ENCODE data around the gene SMYD5. TPM values are rescaled to one million over a fixed set of nuclear protein-coding genes. Genes with fewer than 3 reads are reported as not detected.

The SMYD5 gene
- total RNA-seq, 1 experiment from 2014 or later: 54.5 TPM

- BruUV-seq (replicated peaks): TSS peak; percentile 13
- POLR2A ChIA-PET (ENCODE audit: low non-redundant PET): no interaction called here
These were observed 11.7 kb downstream of the SMYD5 start for GRCh38 chr2:73225513-73226360.

GRCh38 chr2:73227086-73227485 is 13.0 kb downstream of the SMYD5 start:
- H3K36me3 ChIP-seq (ENCODE audit: insufficient read depth, low read length, poor library complexity, severe bottlenecking): peaks cover 12% of the 10 kb centered on the region
- intact Hi-C loops (cut with micrococcal nuclease; ENCODE audit: unreplicated experiment): no loop called here
- no peak overlapping the region for H3K4me3 ChIP-seq (ENCODE audit: low read depth, low read length, poor library complexity, severe bottlenecking)
- H3K9me3 ChIP-seq (ENCODE audit: low read depth, low read length, poor library complexity, severe bottlenecking): no peaks in the 10 kb centered on the region
- no TSS peak for BruUV-seq (replicated peaks)
- TF ChIP-seq EZH2 (IDR thresholded peaks at IDR 0.05; ENCODE audit: borderline replicate concordance, low read depth, low read length, poor library complexity, severe bottlenecking): no peak
- TF ChIP-seq, protein P1, sequence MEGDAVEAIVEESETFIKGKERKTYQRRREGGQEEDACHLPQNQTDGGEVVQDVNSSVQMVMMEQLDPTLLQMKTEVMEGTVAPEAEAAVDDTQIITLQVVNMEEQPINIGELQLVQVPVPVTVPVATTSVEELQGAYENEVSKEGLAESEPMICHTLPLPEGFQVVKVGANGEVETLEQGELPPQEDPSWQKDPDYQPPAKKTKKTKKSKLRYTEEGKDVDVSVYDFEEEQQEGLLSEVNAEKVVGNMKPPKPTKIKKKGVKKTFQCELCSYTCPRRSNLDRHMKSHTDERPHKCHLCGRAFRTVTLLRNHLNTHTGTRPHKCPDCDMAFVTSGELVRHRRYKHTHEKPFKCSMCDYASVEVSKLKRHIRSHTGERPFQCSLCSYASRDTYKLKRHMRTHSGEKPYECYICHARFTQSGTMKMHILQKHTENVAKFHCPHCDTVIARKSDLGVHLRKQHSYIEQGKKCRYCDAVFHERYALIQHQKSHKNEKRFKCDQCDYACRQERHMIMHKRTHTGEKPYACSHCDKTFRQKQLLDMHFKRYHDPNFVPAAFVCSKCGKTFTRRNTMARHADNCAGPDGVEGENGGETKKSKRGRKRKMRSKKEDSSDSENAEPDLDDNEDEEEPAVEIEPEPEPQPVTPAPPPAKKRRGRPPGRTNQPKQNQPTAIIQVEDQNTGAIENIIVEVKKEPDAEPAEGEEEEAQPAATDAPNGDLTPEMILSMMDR (conservative IDR thresholded peaks at IDR 0.05; ENCODE audit: low read depth, low read length): no peak
- no peak overlapping the region for H3K27ac ChIP-seq (ENCODE audit: low read depth, low read length, poor library complexity, severe bottlenecking)
- H3K27me3 ChIP-seq (replicated peaks; ENCODE audit: insufficient read depth, low read depth, low read length, poor library complexity): no peaks in the 10 kb centered on the region
- CTCF ChIA-PET: no interaction called here
- POLR2A ChIA-PET (ENCODE audit: low non-redundant PET): no interaction called here
- H3K4me1 ChIP-seq (ENCODE audit: insufficient read depth, low read length, poor library complexity, severe bottlenecking): no peaks in the 10 kb centered on the region
- DNase-seq (ENCODE audit: low spot score): no peak

More at GRCh38 chr2:73225513-73226360, 11.7 kb downstream of the SMYD5 start:
- Histone ChIP-seq H3K27ac (ENCODE audit: low read depth, low read length, poor library complexity, severe bottlenecking) (no peak overlapping the region), H3K36me3 (ENCODE audit: insufficient read depth, low read length, poor library complexity, severe bottlenecking) (peaks cover 26% of the 10 kb centered on the region), H3K4me1 (ENCODE audit: insufficient read depth, low read length, poor library complexity, severe bottlenecking) (no peaks in the 10 kb centered on the region), H3K4me3 (ENCODE audit: low read depth, low read length, poor library complexity, severe bottlenecking) (no peak overlapping the region), H3K27me3 (replicated peaks; ENCODE audit: insufficient read depth, low read depth, low read length, poor library complexity) (no peaks in the 10 kb centered on the region), H3K9me3 (ENCODE audit: low read depth, low read length, poor library complexity, severe bottlenecking) (no peaks in the 10 kb centered on the region)
- DNase-seq (ENCODE audit: low spot score): no peak
- CTCF ChIA-PET: no interaction called here
- TF ChIP-seq, protein P1 (conservative IDR thresholded peaks at IDR 0.05; ENCODE audit: low read depth, low read length): no peak
- no peak for TF ChIP-seq EZH2 (IDR thresholded peaks at IDR 0.05; ENCODE audit: borderline replicate concordance, low read depth, low read length, poor library complexity, severe bottlenecking)
- intact Hi-C loops (cut with micrococcal nuclease; ENCODE audit: unreplicated experiment): no loop called here

DNA sequence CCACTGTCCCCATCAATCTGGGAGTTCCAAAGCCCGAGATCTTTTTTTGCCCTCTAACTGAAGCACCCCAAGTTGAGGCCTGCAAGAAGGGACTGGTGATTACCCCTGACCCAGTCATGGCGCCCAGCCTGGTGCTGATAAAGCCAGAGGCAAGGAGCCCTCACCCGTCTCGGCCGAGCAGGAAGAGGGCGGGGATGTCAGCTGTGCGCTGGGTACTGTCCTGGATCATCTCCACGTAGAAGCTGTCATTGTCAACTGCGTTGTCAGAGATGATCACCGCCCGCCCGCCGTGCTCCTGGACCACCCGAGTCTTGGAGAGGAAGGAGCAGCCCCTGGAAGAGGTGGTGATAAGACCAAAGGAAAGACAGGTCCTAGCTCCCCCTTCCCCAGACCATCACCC is 14.6 kb downstream of the SMYD5 start:
- H3K9me3 ChIP-seq (ENCODE audit: low read depth, low read length, poor library complexity, severe bottlenecking): no peaks in the 10 kb centered on the region
- no TSS peak for BruUV-seq (replicated peaks)
- no peak for DNase-seq (ENCODE audit: low spot score)
- no peaks in the 10 kb centered on the region for H3K27me3 ChIP-seq (replicated peaks; ENCODE audit: insufficient read depth, low read depth, low read length, poor library complexity)
- H3K36me3 ChIP-seq (ENCODE audit: insufficient read depth, low read length, poor library complexity, severe bottlenecking): peaks cover 8% of the 10 kb centered on the region
- H3K4me1 ChIP-seq (ENCODE audit: insufficient read depth, low read length, poor library complexity, severe bottlenecking): no peaks in the 10 kb centered on the region
- TF ChIP-seq, protein P1 (conservative IDR thresholded peaks at IDR 0.05; ENCODE audit: low read depth, low read length): no peak
- TF ChIP-seq EZH2 (IDR thresholded peaks at IDR 0.05; ENCODE audit: borderline replicate concordance, low read depth, low read length, poor library complexity, severe bottlenecking): no peak
- H3K27ac ChIP-seq (ENCODE audit: low read depth, low read length, poor library complexity, severe bottlenecking): no peak overlapping the region
- POLR2A ChIA-PET (ENCODE audit: low non-redundant PET): interaction anchor here (0.7 kb wide), 1 partner anchor 17 kb away, joined by 5 read pairs; no protein-coding TSS in a partner anchor
- CTCF ChIA-PET: no interaction called here
- H3K4me3 ChIP-seq (ENCODE audit: low read depth, low read length, poor library complexity, severe bottlenecking): no peak overlapping the region
- intact Hi-C loops (cut with micrococcal nuclease; ENCODE audit: unreplicated experiment): no loop called here

Data from A673 (cell line).